T-helper 1 cell treated with Interleukin-12 subunit alpha and Interleukin-12 subunit beta and Interleukin-4 antibody, amounts not matched to agents 30 μg/mL and 1 μg/mL, for 36 hours (primary cell): ENCODE results near the gene TIMM22.

Experiments used
- H3K27ac Mint-ChIP-seq: one replicate; pipeline ENCODE4 v1.8.0; 2021; ENCODE audit warnings: mild to moderate bottlenecking, mixed read lengths
- H3K27me3 Mint-ChIP-seq: one replicate; pipeline ENCODE4 v1.8.0; 2021; ENCODE audit warnings: low read depth, mixed read lengths
- H3K36me3 Mint-ChIP-seq: one replicate; pipeline ENCODE4 v1.8.0; 2021; ENCODE audit warnings: low read depth, mixed read lengths
- H3K4me1 Mint-ChIP-seq: one replicate; pipeline ENCODE4 v1.8.0; 2021; ENCODE audit warnings: low read depth, mixed read lengths
- H3K4me3 Mint-ChIP-seq: one replicate; pipeline ENCODE4 v1.8.0; 2021; ENCODE audit warnings: mild to moderate bottlenecking, moderate library complexity, mixed read lengths
- H3K9me3 Mint-ChIP-seq: one replicate; pipeline ENCODE4 v1.8.0; 2021; ENCODE audit warnings: mixed read lengths

Gene TIMM22

DNA sequence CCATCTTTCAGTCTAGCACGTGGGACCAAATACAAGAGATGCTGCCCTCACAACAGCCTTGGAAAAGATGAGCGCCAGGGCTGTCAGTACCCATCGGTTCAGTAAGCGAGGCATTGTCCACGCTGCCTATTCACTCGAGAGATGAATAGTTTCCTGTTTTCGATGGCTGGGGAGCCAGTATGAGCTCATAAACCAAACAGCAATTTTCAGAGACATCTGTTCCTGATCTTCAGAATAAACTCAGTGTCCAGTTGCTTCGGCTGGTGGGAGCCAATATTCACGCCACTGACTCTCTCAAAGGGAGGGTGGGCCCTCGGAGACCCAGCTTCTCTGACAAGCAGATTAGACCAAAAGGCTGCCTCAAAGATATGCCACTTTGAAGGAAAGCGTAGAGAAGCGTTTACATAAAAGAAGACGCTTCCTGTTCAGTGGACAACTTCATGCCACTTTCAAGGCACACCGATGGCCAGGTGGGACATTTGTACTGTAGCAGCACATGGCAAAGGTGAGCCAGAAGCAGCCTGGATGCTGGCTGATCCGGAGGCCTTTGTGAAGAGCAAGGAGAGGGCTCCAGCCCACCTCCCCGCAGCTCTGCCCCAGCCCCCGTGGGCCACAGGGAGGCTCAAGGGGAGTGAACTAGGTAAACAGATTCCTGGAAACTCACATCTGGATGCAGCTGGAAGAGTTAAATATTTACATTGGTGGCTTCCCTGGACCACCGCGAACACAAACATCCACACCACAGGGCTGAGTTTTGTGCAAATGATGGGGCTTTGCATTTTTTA lies 6.0 kb downstream of the TIMM22 start:
- no peaks in the 10 kb centered on the region for H3K9me3 Mint-ChIP-seq
- peaks cover 9% of the 10 kb centered on the region for H3K4me1 Mint-ChIP-seq
- H3K27ac Mint-ChIP-seq, result no peak overlapping the region
- H3K27me3 Mint-ChIP-seq, result no peaks in the 10 kb centered on the region
- H3K36me3 Mint-ChIP-seq, result peaks cover 33% of the 10 kb centered on the region
- no peak overlapping the region for H3K4me3 Mint-ChIP-seq

DNA sequence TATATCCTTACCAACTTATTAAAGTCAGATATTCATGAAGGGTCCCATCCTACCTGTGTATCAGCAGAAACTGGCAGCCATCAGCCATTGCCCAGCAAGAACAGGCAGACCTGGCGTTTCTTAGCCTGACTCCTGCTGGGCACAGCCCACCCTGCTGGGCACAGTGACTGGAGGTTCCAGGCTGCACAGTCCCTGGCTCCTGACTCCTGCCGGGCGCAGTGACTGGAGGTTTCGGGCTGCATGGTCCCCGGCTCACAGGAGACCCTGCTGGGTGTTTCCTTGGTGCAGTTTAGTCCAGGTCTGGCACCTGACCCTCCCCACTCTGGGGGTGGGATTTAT lies 6.7 kb downstream of the TIMM22 start:
- Mint-ChIP-seq H3K36me3 (peaks cover 33% of the 10 kb centered on the region), H3K27me3 (no peaks in the 10 kb centered on the region), H3K27ac (no peak overlapping the region), H3K4me1 (peaks cover 5% of the 10 kb centered on the region), H3K4me3 (no peak overlapping the region), H3K9me3 (no peaks in the 10 kb centered on the region)

GRCh38 chr17:1003972-1004768 lies 7.2 kb downstream of the TIMM22 start:
- peaks cover 2% of the 10 kb centered on the region for H3K4me1 Mint-ChIP-seq
- H3K36me3 Mint-ChIP-seq, result peaks cover 33% of the 10 kb centered on the region
- no peak overlapping the region for H3K4me3 Mint-ChIP-seq
- no peaks in the 10 kb centered on the region for H3K9me3 Mint-ChIP-seq
- H3K27me3 Mint-ChIP-seq, result no peaks in the 10 kb centered on the region
- H3K27ac Mint-ChIP-seq, result no peak overlapping the region

DNA sequence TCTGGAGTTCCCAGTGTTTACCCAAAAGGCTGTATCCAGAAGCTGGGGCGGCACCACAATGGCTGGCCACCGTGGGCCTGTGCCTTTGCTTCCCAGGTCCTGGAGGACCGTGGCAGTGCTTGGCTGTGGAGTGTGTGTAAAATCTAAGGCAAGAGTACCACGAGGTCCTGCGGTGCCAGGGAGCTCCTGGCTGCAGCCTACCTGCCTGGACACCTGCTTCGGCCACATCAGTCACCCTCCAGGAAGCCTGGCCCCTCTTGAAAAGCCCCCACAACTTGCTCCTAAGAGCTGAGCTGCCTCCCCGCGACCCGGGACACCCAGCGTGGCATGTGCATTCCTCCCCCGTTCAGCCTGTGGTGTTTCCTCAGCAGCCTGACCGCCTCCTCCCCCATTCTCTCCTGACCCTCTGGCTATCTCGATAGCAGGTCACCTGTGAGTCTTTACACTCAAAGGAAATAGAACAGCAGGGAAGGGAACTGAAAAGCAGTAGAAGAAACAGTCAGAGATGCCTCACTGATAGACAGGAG lies 7.9 kb downstream of the TIMM22 start:
- no peaks in the 10 kb centered on the region for H3K4me1 Mint-ChIP-seq
- peaks cover 30% of the 10 kb centered on the region for H3K36me3 Mint-ChIP-seq
- H3K27me3 Mint-ChIP-seq, result no peaks in the 10 kb centered on the region
- H3K9me3 Mint-ChIP-seq, result no peaks in the 10 kb centered on the region
- no peak overlapping the region for H3K4me3 Mint-ChIP-seq
- H3K27ac Mint-ChIP-seq, result no peak overlapping the region

DNA sequence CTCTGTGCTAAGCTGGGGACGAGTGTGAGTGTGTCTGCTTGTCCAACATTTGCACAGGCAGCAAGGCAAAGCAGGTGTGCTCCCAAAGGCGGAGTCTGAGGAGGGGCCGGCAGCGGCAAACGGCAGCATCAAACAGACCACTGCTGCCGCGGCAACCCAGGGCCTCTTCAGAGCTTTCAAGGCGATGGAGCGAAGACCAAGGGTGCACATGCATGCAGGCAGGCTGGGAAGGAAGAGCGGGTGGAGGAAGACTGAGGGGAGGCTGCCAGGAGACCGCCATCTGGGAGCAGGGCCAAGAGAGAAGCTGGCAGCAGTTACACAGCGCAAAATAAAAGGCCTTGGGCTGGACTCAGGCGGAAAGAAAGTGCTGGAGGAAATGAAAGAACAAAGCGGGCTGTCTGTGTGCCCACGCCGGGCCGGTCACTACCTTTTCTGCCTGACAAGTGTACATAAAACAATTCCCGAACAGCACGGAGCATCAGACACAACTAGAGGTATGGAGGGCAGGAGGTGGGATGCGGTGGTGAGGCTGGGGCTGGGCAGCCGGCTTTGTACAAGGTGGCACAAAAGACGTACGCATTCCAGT lies 8.5 kb downstream of the TIMM22 start:
- Mint-ChIP-seq H3K27me3 (no peaks in the 10 kb centered on the region), H3K4me3 (no peak overlapping the region), H3K9me3 (no peaks in the 10 kb centered on the region), H3K27ac (no peak overlapping the region), H3K36me3 (peaks cover 26% of the 10 kb centered on the region), H3K4me1 (no peaks in the 10 kb centered on the region)

DNA sequence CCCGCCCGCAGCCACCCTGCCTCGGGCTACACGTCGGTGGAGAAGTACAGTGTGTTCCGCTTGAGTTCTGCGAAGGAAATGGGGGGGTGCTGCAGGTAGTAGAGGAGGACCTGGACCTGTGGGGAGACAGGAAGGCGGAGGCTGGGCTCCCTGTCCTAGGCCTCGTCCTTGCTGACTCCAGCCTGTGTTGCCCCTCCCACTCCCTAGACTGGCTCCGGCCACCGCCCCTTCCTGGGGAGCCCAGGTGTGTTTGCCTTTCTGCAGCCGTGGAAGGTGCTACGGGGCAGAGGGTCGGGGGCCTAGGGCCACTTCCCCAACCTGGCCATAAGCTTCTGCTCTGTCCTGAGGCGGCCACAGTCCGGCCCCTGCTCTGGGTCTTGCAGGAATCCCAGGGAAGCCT lies 9.1 kb downstream of the TIMM22 start:
- Mint-ChIP-seq H3K9me3 (no peaks in the 10 kb centered on the region), H3K27ac (no peak overlapping the region), H3K27me3 (no peaks in the 10 kb centered on the region), H3K4me3 (no peak overlapping the region), H3K36me3 (peaks cover 21% of the 10 kb centered on the region), H3K4me1 (no peaks in the 10 kb centered on the region)

GRCh38 chr17:1007310-1008007 lies 10.5 kb downstream of the TIMM22 start:
- Mint-ChIP-seq H3K36me3 (peaks cover 14% of the 10 kb centered on the region), H3K9me3 (no peaks in the 10 kb centered on the region), H3K27me3 (no peaks in the 10 kb centered on the region), H3K27ac (no peak overlapping the region), H3K4me3 (no peak overlapping the region), H3K4me1 (no peaks in the 10 kb centered on the region)

DNA sequence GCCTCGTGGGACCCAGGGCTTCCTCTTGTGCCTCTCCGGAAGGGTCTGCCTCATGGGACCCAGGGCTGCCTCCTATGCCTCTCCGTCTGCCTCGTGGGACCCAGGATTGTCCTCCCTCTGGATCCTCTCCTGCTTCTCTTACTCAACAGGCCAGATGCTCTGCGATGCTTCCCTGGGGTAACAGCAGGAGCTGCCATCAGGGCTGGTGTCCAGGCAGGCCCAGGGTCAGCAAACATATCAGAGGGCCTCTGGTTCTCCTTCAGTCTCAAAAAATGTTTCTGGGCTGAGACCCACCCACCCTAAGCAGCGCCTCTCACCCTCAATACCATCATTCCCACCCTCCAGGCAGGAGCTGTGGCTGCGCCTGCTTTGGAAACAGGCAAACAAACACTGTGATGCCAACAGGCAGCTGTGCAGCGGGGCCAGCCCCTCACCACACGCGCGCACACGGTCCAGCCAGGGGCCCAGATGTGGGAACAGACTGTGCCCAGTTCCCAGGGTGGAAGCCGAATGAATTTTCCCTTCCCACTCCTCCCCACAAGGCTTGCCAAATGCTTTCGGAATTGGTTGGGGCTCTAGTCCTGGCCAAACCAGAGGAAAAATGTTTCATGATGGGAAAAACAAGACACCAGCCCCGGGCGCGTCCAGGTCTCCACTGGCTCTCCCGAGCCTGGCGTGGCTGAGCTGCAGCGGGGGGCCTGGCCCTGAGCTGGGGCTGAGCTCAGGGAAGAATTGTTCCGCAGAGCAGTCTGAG lies 11.3 kb downstream of the TIMM22 start:
- Mint-ChIP-seq H3K9me3 (no peaks in the 10 kb centered on the region), H3K4me3 (no peak overlapping the region), H3K4me1 (no peaks in the 10 kb centered on the region), H3K27ac (no peak overlapping the region), H3K36me3 (peaks cover 9% of the 10 kb centered on the region), H3K27me3 (no peaks in the 10 kb centered on the region)

DNA sequence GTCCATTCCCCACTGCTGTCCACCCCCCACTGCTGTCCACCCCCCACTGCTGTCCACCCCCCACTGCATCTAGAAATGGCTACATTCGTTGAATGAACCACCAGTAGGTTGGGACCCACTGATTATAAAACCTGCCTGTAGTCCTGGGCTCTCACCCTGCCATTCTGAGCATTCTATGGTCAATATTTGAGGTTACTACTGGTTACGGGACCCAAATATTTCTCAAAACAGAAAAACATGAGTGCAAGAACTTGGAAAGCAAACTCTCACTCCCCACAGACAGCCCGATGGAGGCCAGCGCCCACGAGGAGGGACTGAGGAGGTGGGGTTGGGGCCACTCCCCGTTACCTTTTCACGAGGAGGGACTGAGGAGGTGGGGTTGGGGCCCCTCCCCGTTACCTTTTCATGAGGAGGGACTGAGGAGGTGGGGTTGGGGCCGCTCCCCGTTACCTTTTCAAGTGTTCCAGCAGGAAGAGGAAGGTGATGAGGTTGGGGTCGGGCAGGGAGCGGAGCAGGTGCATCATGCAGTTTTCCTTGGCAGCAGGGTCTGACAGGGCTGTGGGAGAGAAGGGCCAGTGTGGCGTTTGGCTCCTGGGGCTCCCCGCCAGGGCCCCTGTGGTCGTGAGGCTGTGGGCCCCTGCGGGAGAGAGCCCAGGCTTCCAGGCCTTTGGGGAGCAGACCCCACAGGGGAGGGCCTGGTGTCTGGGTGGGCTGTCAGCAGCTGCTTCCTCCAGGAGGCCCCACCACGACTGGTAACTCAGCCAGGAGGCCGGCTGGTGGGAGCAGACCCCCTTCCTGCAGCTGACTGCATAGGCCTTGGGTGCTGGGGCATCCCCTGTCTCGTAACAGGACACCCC lies 12.5 kb downstream of the TIMM22 start:
- no peaks in the 10 kb centered on the region for H3K27me3 Mint-ChIP-seq
- no peak overlapping the region for H3K4me3 Mint-ChIP-seq
- no peaks in the 10 kb centered on the region for H3K4me1 Mint-ChIP-seq
- H3K9me3 Mint-ChIP-seq, result no peaks in the 10 kb centered on the region
- no peak overlapping the region for H3K27ac Mint-ChIP-seq
- peaks cover 9% of the 10 kb centered on the region for H3K36me3 Mint-ChIP-seq

DNA sequence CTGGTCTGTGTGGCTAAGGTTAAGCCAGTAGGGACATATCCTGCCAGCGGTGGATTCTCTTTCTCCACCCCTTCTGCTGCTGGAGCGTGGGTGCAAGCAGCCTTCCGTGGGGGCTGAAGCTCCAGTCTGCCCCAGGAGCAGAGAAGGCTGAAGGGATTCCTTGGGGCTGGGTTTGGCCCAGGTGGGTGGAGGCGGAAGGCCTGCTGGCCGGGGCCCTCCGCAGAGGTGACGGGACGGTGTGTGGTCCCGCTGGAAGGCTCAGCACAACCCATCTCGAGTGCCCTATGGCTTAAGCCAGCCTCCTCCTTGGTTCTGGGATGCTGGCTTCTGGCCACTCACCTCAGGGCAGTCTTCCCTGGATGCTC lies 13.1 kb downstream of the TIMM22 start:
- H3K4me3 Mint-ChIP-seq, result no peak overlapping the region
- H3K9me3 Mint-ChIP-seq, result no peaks in the 10 kb centered on the region
- no peak overlapping the region for H3K27ac Mint-ChIP-seq
- no peaks in the 10 kb centered on the region for H3K4me1 Mint-ChIP-seq
- H3K36me3 Mint-ChIP-seq, result peaks cover 7% of the 10 kb centered on the region
- H3K27me3 Mint-ChIP-seq, result no peaks in the 10 kb centered on the region

GRCh38 chr17:1010586-1010985 lies 13.7 kb downstream of the TIMM22 start:
- no peak overlapping the region for H3K4me3 Mint-ChIP-seq
- no peak overlapping the region for H3K27ac Mint-ChIP-seq
- no peaks in the 10 kb centered on the region for H3K9me3 Mint-ChIP-seq
- no peaks in the 10 kb centered on the region for H3K27me3 Mint-ChIP-seq
- H3K4me1 Mint-ChIP-seq, result no peaks in the 10 kb centered on the region
- H3K36me3 Mint-ChIP-seq, result peaks cover 2% of the 10 kb centered on the region

DNA sequence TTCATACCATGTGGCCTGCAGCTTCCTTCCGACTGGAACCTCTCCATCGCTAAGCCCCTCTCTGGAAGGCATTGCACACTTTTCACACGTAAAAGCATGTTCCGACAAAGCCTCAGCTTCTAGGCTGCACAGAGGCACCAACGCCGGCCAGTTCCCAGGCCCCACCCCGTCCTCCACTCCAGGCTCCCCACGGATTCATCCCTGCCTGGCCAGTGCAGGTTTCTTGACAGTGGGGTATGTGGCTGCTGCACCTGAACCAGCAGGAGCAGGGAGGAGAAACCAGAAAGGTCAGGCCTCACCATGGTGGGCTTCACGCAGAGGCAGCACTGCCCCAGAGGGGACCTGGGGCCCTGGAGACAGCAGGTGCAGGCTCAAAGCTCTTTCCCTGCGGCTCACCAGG lies 14.2 kb downstream of the TIMM22 start:
- Mint-ChIP-seq H3K27ac (no peak overlapping the region), H3K4me1 (no peaks in the 10 kb centered on the region), H3K27me3 (no peaks in the 10 kb centered on the region)

More for the DNA sequence above, 14.2 kb downstream of the TIMM22 start:
- Mint-ChIP-seq H3K4me3 (no peak overlapping the region), H3K36me3 (peaks cover 2% of the 10 kb centered on the region), H3K9me3 (no peaks in the 10 kb centered on the region)
